ENCODE measurements around the gene APOC4.

- TF ChIP-seq ZNF184 (tag by site-specific recombination; IDR thresholded peaks at IDR 0.05) (no peak), ZNF121 (tag by site-specific recombination; IDR thresholded peaks at IDR 0.05) (no peak), YY1 (tag by site-specific recombination; IDR thresholded peaks at IDR 0.05) (no peak)
- TF ChIP-seq, protein P1, sequence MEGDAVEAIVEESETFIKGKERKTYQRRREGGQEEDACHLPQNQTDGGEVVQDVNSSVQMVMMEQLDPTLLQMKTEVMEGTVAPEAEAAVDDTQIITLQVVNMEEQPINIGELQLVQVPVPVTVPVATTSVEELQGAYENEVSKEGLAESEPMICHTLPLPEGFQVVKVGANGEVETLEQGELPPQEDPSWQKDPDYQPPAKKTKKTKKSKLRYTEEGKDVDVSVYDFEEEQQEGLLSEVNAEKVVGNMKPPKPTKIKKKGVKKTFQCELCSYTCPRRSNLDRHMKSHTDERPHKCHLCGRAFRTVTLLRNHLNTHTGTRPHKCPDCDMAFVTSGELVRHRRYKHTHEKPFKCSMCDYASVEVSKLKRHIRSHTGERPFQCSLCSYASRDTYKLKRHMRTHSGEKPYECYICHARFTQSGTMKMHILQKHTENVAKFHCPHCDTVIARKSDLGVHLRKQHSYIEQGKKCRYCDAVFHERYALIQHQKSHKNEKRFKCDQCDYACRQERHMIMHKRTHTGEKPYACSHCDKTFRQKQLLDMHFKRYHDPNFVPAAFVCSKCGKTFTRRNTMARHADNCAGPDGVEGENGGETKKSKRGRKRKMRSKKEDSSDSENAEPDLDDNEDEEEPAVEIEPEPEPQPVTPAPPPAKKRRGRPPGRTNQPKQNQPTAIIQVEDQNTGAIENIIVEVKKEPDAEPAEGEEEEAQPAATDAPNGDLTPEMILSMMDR (tag by site-specific recombination; IDR thresholded peaks at IDR 0.05), result no peak
These were observed 41.5 kb upstream of the APOC4 start for GRCh38 chr19:44900328-44901244.
